H1 (cell line): Measurements from ENCODE around the gene TMUB1. TPM values are rescaled to one million over a fixed set of nuclear protein-coding genes. Genes with fewer than 3 reads are reported as not detected.

Experiments
- CTCF ChIA-PET: fragments of 300-600 bp; sonication (Branson Sonifier 250); formaldehyde crosslinking; loops from one replicate; lab custom pipeline; 2021; ENCODE audit not compliant: partially characterized antibody; lab: Charles Lee
- POLR2A ChIA-PET: fragments of 300-600 bp; sonication (Branson Sonifier 250); formaldehyde crosslinking; loops from one replicate; lab custom pipeline; 2021; ENCODE audit warnings: inconsistent platforms; ENCODE audit not compliant: partially characterized antibody; lab: Charles Lee
- DNase-seq, 2 experiments: peaks; one replicate each; pipeline versions ENCODE4 v3.0.0 to v3.0.0-alpha.2; 2010 to 2022; ENCODE audit warnings: low spot score in 2 of 2, low read depth in 1 of 2, mixed read lengths in 1 of 2
- FAIRE-seq: peaks from 2 replicates; lab custom pipeline; 2011; peaks lifted over from hg19 to GRCh38; lab: Jason Lieb, UNC
- H2AFZ ChIP-seq: 2 replicates; pipeline ENCODE4 v1.8.1; 2012; ENCODE audit warnings: low read length, inconsistent platforms
- H2AK5ac ChIP-seq: 2 replicates; pipeline ENCODE4 v1.6.1; 2013; ENCODE audit warnings: low read depth, low read length
- H2BK120ac ChIP-seq: replicated peaks from 2 replicates; pipeline ENCODE3; 2013; ENCODE audit warnings: low read depth, low read length, inconsistent platforms
- H2BK12ac ChIP-seq: 2 replicates; pipeline ENCODE4 v1.6.1; 2013; ENCODE audit warnings: low read depth, low read length
- H2BK15ac ChIP-seq: 2 replicates; pipeline ENCODE4 v1.6.1; 2013; ENCODE audit warnings: low read length
- H2BK20ac ChIP-seq: 2 replicates; pipeline ENCODE4 v1.6.1; 2013; ENCODE audit warnings: low read length
- H2BK5ac ChIP-seq: 2 replicates; pipeline ENCODE4 v1.6.1; 2013; ENCODE audit warnings: low read depth, low read length
- H3K14ac ChIP-seq: 2 replicates; pipeline ENCODE4 v1.6.1; 2013; ENCODE audit warnings: inconsistent platforms; ENCODE audit not compliant: insufficient read length
- H3K18ac ChIP-seq: 2 replicates; pipeline ENCODE4 v1.6.1; 2013; ENCODE audit warnings: low read length; ENCODE audit errors: extremely low read depth
- H3K23ac ChIP-seq: 2 replicates; pipeline ENCODE4 v1.6.1; 2013; ENCODE audit warnings: inconsistent platforms; ENCODE audit not compliant: insufficient read length
- H3K23me2 ChIP-seq: 2 replicates; pipeline ENCODE4 v1.6.1; 2013; ENCODE audit warnings: low read depth, low read length
- H3K27ac ChIP-seq: 2 replicates; pipeline ENCODE4 v1.6.1; 2011; ENCODE audit warnings: low read depth, low read length, inconsistent platforms
- H3K27me3 ChIP-seq, 4 experiments: replicated peaks in 1 of 4; 1 replicate in 1 of 4; 2 replicates in 3 of 4; pipeline versions ENCODE4 v1.6.1 to v1.8.1; 2011 to 2013; ENCODE audit warnings: low read length in 3 of 4, mild to moderate bottlenecking in 3 of 4, inconsistent platforms in 2 of 4, mixed read lengths in 2 of 4, moderate library complexity in 1 of 4; ENCODE audit not compliant: control insufficient read depth in 3 of 4, insufficient read depth in 3 of 4; ENCODE audit errors: extremely low read depth in 1 of 4
- H3K36me3 ChIP-seq, 4 experiments: 2 replicates each; pipeline versions ENCODE4 v1.6.1 to v1.8.1; 2011 to 2013; ENCODE audit warnings: mild to moderate bottlenecking in 4 of 4, low read length in 3 of 4, moderate library complexity in 2 of 4, control low read depth in 1 of 4, inconsistent platforms in 1 of 4; ENCODE audit not compliant: insufficient read depth in 4 of 4, control insufficient read depth in 2 of 4
- H3K4ac ChIP-seq: replicated peaks from 2 replicates; pipeline ENCODE3; 2013; ENCODE audit warnings: low read length, low read depth, mixed read lengths, inconsistent platforms; ENCODE audit not compliant: insufficient read length
- H3K4me1 ChIP-seq, 4 experiments: replicated peaks in 1 of 4; 1 replicate in 1 of 4; 2 replicates in 3 of 4; pipeline versions ENCODE4 v1.6.1 to v1.8.1; 2011 to 2013; ENCODE audit warnings: low read length in 3 of 4, inconsistent platforms in 2 of 4, mixed read lengths in 1 of 4; ENCODE audit not compliant: insufficient read depth in 4 of 4, control insufficient read depth in 3 of 4
- H3K4me2 ChIP-seq, 2 experiments: 2 replicates each; pipeline versions ENCODE4 v1.6.1 to v1.8.1; 2011 to 2013; ENCODE audit warnings: low read depth in 2 of 2, low read length in 2 of 2, control low read depth in 1 of 2, inconsistent platforms in 1 of 2, mild to moderate bottlenecking in 1 of 2; ENCODE audit not compliant: insufficient read depth in 1 of 2
- H3K4me3 ChIP-seq, 4 experiments: fragments of 200-600, 300-600 bp in 1 of 4; sonication (generic), shearing (Covaris generic), sonication (Bioruptor Twin) in 1 of 4; 2 replicates each; pipeline versions ENCODE4 v1.5.1 to v1.8.1; 2011 to 2016; ENCODE audit warnings: low read length in 4 of 4, low read depth in 3 of 4, control low read depth in 2 of 4, inconsistent platforms in 2 of 4, mild to moderate bottlenecking in 2 of 4, mixed read lengths in 1 of 4, moderate library complexity in 1 of 4; ENCODE audit not compliant: insufficient read depth in 2 of 4; ENCODE audit errors: extremely low read depth in 1 of 4
- H3K56ac ChIP-seq: replicated peaks from 2 replicates; pipeline ENCODE3; 2013; ENCODE audit warnings: low read depth, mild to moderate bottlenecking, mixed read lengths, low read length, inconsistent platforms; ENCODE audit not compliant: insufficient read length
- H3K79me1 ChIP-seq: 2 replicates; pipeline ENCODE4 v1.6.1; 2013; ENCODE audit warnings: low read depth, low read length, control low read depth
- H3K79me2 ChIP-seq, 2 experiments: 2 replicates each; pipeline versions ENCODE4 v1.6.1 to v1.8.1; 2012 to 2013; ENCODE audit warnings: low read length in 2 of 2, mild to moderate bottlenecking in 2 of 2, inconsistent platforms in 1 of 2; ENCODE audit not compliant: insufficient read depth in 2 of 2, control insufficient read depth in 1 of 2
- H3K9ac ChIP-seq, 4 experiments: replicated peaks in 1 of 4; 1 replicate in 1 of 4; 2 replicates in 3 of 4; pipeline versions ENCODE4 v1.6.1 to v1.8.1; 2011 to 2013; ENCODE audit warnings: low read depth in 3 of 4, low read length in 3 of 4, control low read depth in 2 of 4, mild to moderate bottlenecking in 2 of 4, moderate library complexity in 2 of 4, inconsistent platforms in 1 of 4; ENCODE audit errors: extremely low read depth in 1 of 4
- H3K9me3 ChIP-seq, 2 experiments: 2 replicates each; pipeline versions ENCODE4 v1.6.1 to v1.8.1; 2012 to 2013; ENCODE audit warnings: mild to moderate bottlenecking in 2 of 2, moderate library complexity in 2 of 2, control low read depth in 1 of 2, inconsistent platforms in 1 of 2, low read depth in 1 of 2, low read length in 1 of 2, mixed read lengths in 1 of 2; ENCODE audit not compliant: insufficient read depth in 2 of 2
- H4K20me1 ChIP-seq, 2 experiments: replicated peaks in 1 of 2; 2 replicates each; pipeline versions ENCODE3 to v1.8.1; 2011 to 2013; ENCODE audit warnings: inconsistent platforms in 2 of 2, low read length in 2 of 2, mild to moderate bottlenecking in 1 of 2; ENCODE audit not compliant: insufficient read depth in 2 of 2, control insufficient read depth in 1 of 2
- H4K5ac ChIP-seq: 2 replicates; pipeline ENCODE4 v1.6.1; 2013; ENCODE audit warnings: low read length, low read depth, mixed read lengths, inconsistent platforms; ENCODE audit not compliant: insufficient read length
- H4K8ac ChIP-seq: 2 replicates; pipeline ENCODE4 v1.8.0; 2013; ENCODE audit warnings: mild to moderate bottlenecking, moderate library complexity, low read length, inconsistent platforms; ENCODE audit not compliant: insufficient read depth; ENCODE audit errors: extremely low read depth
- H4K91ac ChIP-seq: replicated peaks from 2 replicates; pipeline ENCODE3; 2013; ENCODE audit warnings: low read length, mixed read lengths, inconsistent platforms; ENCODE audit not compliant: insufficient read length
- BRCA1 ChIP-seq: IDR thresholded peaks from 2 replicates; pipeline ENCODE4 v1.6.1; 2012; ENCODE audit warnings: low read depth, low read length, improper control_type of control experiment
- HDAC2 ChIP-seq, 2 experiments: fragments of 300-600 bp in 1 of 2; sonication (generic) in 1 of 2; IDR thresholded peaks; 2 replicates each; pipeline ENCODE4 v1.6.1; 2011 to 2012; ENCODE audit warnings: low read depth in 2 of 2, low read length in 2 of 2, mild to moderate bottlenecking in 2 of 2, moderate library complexity in 2 of 2, borderline replicate concordance in 1 of 2, inconsistent platforms in 1 of 2
- JUN ChIP-seq: IDR thresholded peaks from 2 replicates; pipeline ENCODE4 v1.6.1; 2011; ENCODE audit warnings: low read depth, mild to moderate bottlenecking, improper control_type of control experiment, low read length
- KDM5A ChIP-seq: fragments of 200-600 bp; IDR thresholded peaks from 2 replicates; pipeline ENCODE4 v1.7.1; 2012; ENCODE audit warnings: mild to moderate bottlenecking, low read length, inconsistent platforms, mixed read lengths
- MAX ChIP-seq: IDR thresholded peaks from 2 replicates; pipeline ENCODE4 v1.6.1; 2012; ENCODE audit warnings: inconsistent platforms
- POLR2AphosphoS5 ChIP-seq: IDR thresholded peaks from 2 replicates; pipeline ENCODE4 v1.6.1; 2011; ENCODE audit warnings: low read depth, low read length
- RFX5 ChIP-seq: IDR thresholded peaks from 2 replicates; pipeline ENCODE4 v1.6.1; 2011; ENCODE audit warnings: low read depth, low read length, improper control_type of control experiment, borderline replicate concordance
- RNF2 ChIP-seq: fragments of 200-900, 300-1000 bp; sonication (generic); IDR thresholded peaks from 2 replicates; pipeline ENCODE4 v1.7.1; 2016; ENCODE audit warnings: borderline replicate concordance, low read depth, mild to moderate bottlenecking, antibody characterized with exemption, low read length; ENCODE audit not compliant: poor library complexity, severe bottlenecking; ENCODE audit errors: missing control alignments
- WGBS, 2 experiments: shearing (Covaris generic) in 1 of 2; methylation state at CpG; one replicate each; pipeline versions ENCODE4 v1.1.6 to v1.1.7; 2013 to 2015; ENCODE audit warnings: low lambda C conversion rate in 2 of 2, mixed read lengths in 2 of 2, inconsistent platforms in 1 of 2, low coverage in 1 of 2, missing lambda C conversion rate in 1 of 2; ENCODE audit not compliant: insufficient replicate concordance in 2 of 2, insufficient coverage in 1 of 2, insufficient read length in 1 of 2; ENCODE audit errors: extremely low coverage in 1 of 2, missing lambda C conversion rate in 1 of 2; 5-methylcytosine and 5-hydroxymethylcytosine counted together
- polyA plus RNA-seq, 7 experiments: library from polyadenylated mRNA; depleted of rRNA in 3 of 7; stranded (reverse) in 5 of 7; unstranded in 2 of 7; fragments of >200 nt in 5 of 7; fragments of 200-250 nt in 2 of 7; gene quantifications; 1 replicate in 5 of 7; 2 replicates in 1 of 7; 4 replicates in 1 of 7; pipeline versions ENCODE4 v1.2.1 to v1.2.3, GENCODE V29; 2011 to 2013; ENCODE audit warnings: missing spikeins in 2 of 7, mixed read lengths in 2 of 7
- total RNA-seq: library from RNA; stranded (reverse); fragmentation: NEBNext Ultra II Directional; extraction: Animal tissue kit (Norgen Biotek cat#: 25700); gene quantifications from 2 replicates; pipeline ENCODE4 v1.2.1, GENCODE V29; 2021
- TF ChIP-seq, protein P1 (sequence below), 3 experiments: IDR thresholded peaks; 1 replicate in 2 of 3; 2 replicates in 1 of 3; pipeline versions ENCODE4 v1.5.1 to v1.6.1; 2011; ENCODE audit warnings: low read length in 3 of 3, mild to moderate bottlenecking in 3 of 3, inconsistent platforms in 2 of 3, low read depth in 1 of 3, moderate library complexity in 1 of 3; ENCODE audit not compliant: insufficient read depth in 1 of 3; ENCODE audit errors: control extremely low read depth in 1 of 3

Gene TMUB1
- total and polyA plus RNA-seq, 2 of the 8 experiments (the other 6 are each of a cell fraction or from before 2014, with no cell fraction given) = 41.4 to 56.2 TPM

DNA sequence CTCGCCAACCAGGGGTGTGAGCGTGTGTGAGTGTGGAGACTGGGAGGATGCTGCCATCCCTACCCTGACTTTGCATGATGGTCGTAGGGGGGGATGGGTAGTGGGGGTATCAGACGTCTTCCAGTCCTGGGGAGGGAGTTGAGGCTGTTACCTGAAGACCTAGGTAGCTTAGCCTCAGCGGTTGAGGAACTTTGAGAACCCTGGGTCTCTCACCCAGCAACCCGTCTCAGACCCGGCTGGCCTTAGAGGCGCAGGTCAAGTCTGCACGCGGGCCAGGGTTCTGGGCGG, 21.2 kb downstream of the TMUB1 start:
- peaks cover 6% of the 10 kb centered on the region; the same call in 1 of the 2 replicates for H3K79me1 ChIP-seq
- ChIA-PET CTCF (interaction anchor here (0.9 to 9.7 kb wide), 11 partner anchors 10 to 59 kb away, joined by 3 to 88 read pairs (median 7); partner anchors contain the start of gene AGAP3), POLR2A (interaction anchor here (0.7 to 7.9 kb wide), 12 partner anchors 9 to 190 kb away, joined by 3 to 77 read pairs (median 6); partner anchors contain the start of genes ABCB8, AGAP3 and FASTK)
- peak overlapping the region; percentile 86 to 99 for H3K4me2 ChIP-seq
- no peak overlapping the region; the same call in 1 of the 2 replicates for H4K8ac ChIP-seq
- H3K56ac ChIP-seq = no peak overlapping the region
- no peaks in the 10 kb centered on the region for H3K9me3 ChIP-seq
- H3K27me3 ChIP-seq = peaks cover 0 to 2% (median under 1%) of the 10 kb centered on the region in 4 experiments; a peak in 4 of 7 replicates
- H3K23ac ChIP-seq = no peak overlapping the region
- peaks cover 0 to 8% of the 10 kb centered on the region in 2 experiments; a peak in 1 of 4 replicates for H3K79me2 ChIP-seq
- H2BK5ac ChIP-seq = peak overlapping the region; percentile 82; the same call in 1 of the 2 replicates
- no peak overlapping the region for H2AFZ ChIP-seq
- H2BK12ac ChIP-seq = peak overlapping the region; percentile 40; the same call in 1 of the 2 replicates
- peak overlapping the region in 2 of 4 experiments; percentile 25 to 38; a peak in 1 of 7 replicates for H3K9ac ChIP-seq
- peaks cover 3 to 22% (median 13%) of the 10 kb centered on the region in 4 experiments; a peak in 6 of 8 replicates for H3K36me3 ChIP-seq
- no peak overlapping the region for H2BK20ac ChIP-seq
- FAIRE-seq (no peak), DNase-seq (no peak)
- no peak overlapping the region for H2BK120ac ChIP-seq
- H3K4me1 ChIP-seq = peaks cover 9 to 35% (median 30%) of the 10 kb centered on the region in 4 experiments
- no peak overlapping the region for H4K91ac ChIP-seq
- H2BK15ac ChIP-seq = peak overlapping the region; percentile 48; the same call in 1 of the 2 replicates
- 0 out of 2 replicates have a peak overlapping the region, but pooled peaks have one; percentile 93 for H2AK5ac ChIP-seq
- peak overlapping the region; percentile 19 to 91 (median 22); a peak in 6 of 8 replicates for H3K4me3 ChIP-seq
- peaks cover 30% of the 10 kb centered on the region for H3K23me2 ChIP-seq
- H3K4ac ChIP-seq = peak overlapping the region; percentile 36
- peak overlapping the region; percentile 52; the same call in 1 of the 2 replicates for H3K18ac ChIP-seq
- H3K27ac ChIP-seq = no peak overlapping the region
- peaks cover 5 to 9% of the 10 kb centered on the region in 2 experiments for H4K20me1 ChIP-seq
- no peak overlapping the region for H4K5ac ChIP-seq
- 20% methylated on average over 10 of the region's 11 CpGs; no CpG with 5 or more reads in 1 of the 2 experiments for WGBS, 2 experiments
- H3K14ac ChIP-seq = no peak overlapping the region
- TF ChIP-seq HDAC2 (IDR thresholded peaks at IDR 0.05; ENCODE audit: borderline replicate concordance in 1 of 2, low read depth in 2 of 2, low read length in 2 of 2) = no peak
- no peak for TF ChIP-seq MAX
- TF ChIP-seq POLR2AphosphoS5 = no peak
- no peak for TF ChIP-seq KDM5A
- no peak for TF ChIP-seq JUN
- TF ChIP-seq RFX5 = no peak
- TF ChIP-seq, protein P1, sequence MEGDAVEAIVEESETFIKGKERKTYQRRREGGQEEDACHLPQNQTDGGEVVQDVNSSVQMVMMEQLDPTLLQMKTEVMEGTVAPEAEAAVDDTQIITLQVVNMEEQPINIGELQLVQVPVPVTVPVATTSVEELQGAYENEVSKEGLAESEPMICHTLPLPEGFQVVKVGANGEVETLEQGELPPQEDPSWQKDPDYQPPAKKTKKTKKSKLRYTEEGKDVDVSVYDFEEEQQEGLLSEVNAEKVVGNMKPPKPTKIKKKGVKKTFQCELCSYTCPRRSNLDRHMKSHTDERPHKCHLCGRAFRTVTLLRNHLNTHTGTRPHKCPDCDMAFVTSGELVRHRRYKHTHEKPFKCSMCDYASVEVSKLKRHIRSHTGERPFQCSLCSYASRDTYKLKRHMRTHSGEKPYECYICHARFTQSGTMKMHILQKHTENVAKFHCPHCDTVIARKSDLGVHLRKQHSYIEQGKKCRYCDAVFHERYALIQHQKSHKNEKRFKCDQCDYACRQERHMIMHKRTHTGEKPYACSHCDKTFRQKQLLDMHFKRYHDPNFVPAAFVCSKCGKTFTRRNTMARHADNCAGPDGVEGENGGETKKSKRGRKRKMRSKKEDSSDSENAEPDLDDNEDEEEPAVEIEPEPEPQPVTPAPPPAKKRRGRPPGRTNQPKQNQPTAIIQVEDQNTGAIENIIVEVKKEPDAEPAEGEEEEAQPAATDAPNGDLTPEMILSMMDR (IDR thresholded peaks at IDR 0.05; ENCODE audit: control extremely low read depth in 1 of 3, insufficient read depth in 1 of 3, low read depth in 1 of 3, low read length in 3 of 3) = no peak
- TF ChIP-seq RNF2 = no peak
- no peak for TF ChIP-seq BRCA1
